ENCODE measurements around the gene PLXNA1. TPM values are rescaled to one million over a fixed set of nuclear protein-coding genes. Genes with fewer than 3 reads are reported as not detected.

The PLXNA1 gene
- total and polyA plus RNA-seq, 9 donors: 22.6 to 51.5 (median 40.6) TPM

DNA sequence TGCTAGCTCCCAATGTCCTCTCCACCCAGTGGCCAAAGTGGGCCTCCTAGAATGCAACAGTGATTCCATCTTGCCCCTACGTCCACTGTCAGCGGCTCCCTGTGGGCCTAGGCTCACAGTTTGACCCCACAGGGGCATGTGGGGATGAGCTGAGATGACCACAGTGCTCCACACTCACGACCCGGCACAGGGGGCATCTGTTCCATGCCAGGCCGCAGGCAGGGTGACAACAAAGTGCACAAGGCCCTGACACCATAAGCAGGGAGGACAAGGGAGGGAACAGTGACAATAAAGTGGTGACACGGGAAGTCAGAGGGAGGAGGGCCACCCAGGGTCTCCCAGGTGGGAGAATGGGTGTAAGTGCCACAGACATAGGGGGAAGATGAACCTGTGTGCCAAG lies 5.1 kb upstream of the PLXNA1 start:
- no peak for DNase-seq
- H3K27me3 ChIP-seq (ENCODE audit: control insufficient read depth, insufficient read depth, low read length): peaks cover 41% of the 10 kb centered on the region
- H3K4me1 ChIP-seq (ENCODE audit: control insufficient read depth, insufficient read depth, low read length): peaks cover 9% of the 10 kb centered on the region
- no peaks in the 10 kb centered on the region for H3K36me3 ChIP-seq (ENCODE audit: control insufficient read depth, insufficient read depth, low read length)
- peaks cover 12% of the 10 kb centered on the region for H3K9me3 ChIP-seq (replicated peaks; ENCODE audit: control insufficient read depth, low read depth, low read length)
- no peak overlapping the region for H3K4me3 ChIP-seq (ENCODE audit: low read length)
- WGBS (ENCODE audit: insufficient coverage): 85% methylated on average over 5 of the region's 6 CpGs
- no peak overlapping the region for H3K27ac ChIP-seq (ENCODE audit: low read length)

DNA sequence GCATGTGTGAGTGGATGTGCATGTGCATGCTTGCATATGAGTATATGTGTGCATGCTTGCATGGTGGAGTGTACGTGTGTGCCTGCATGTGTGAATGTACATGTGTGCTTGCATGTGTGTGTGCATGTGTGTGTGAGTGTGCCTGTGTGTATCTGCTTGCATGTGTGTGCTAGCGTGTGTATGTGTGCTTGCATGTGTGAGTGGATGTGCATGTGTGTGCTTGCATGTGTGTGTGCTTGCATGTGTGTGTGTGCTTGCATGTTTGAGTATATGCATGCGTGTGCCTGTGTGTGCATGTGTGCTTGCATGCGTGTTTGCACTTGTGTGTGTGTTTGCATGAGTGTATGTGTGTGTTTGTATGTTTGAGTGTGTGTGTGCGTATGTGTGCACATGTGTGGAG lies 4.6 kb upstream of the PLXNA1 start:
- H3K4me3 ChIP-seq (ENCODE audit: low read length): no peak overlapping the region
- H3K27me3 ChIP-seq (ENCODE audit: control insufficient read depth, insufficient read depth, low read length): peaks cover 41% of the 10 kb centered on the region
- H3K9me3 ChIP-seq (replicated peaks; ENCODE audit: control insufficient read depth, low read depth, low read length): peaks cover 12% of the 10 kb centered on the region
- H3K36me3 ChIP-seq (ENCODE audit: control insufficient read depth, insufficient read depth, low read length): no peaks in the 10 kb centered on the region
- 93% methylated on average over 5 of the region's 5 CpGs for WGBS (ENCODE audit: insufficient coverage)
- no peak overlapping the region for H3K27ac ChIP-seq (ENCODE audit: low read length)
- no peak for DNase-seq
- peaks cover 9% of the 10 kb centered on the region for H3K4me1 ChIP-seq (ENCODE audit: control insufficient read depth, insufficient read depth, low read length)

DNA sequence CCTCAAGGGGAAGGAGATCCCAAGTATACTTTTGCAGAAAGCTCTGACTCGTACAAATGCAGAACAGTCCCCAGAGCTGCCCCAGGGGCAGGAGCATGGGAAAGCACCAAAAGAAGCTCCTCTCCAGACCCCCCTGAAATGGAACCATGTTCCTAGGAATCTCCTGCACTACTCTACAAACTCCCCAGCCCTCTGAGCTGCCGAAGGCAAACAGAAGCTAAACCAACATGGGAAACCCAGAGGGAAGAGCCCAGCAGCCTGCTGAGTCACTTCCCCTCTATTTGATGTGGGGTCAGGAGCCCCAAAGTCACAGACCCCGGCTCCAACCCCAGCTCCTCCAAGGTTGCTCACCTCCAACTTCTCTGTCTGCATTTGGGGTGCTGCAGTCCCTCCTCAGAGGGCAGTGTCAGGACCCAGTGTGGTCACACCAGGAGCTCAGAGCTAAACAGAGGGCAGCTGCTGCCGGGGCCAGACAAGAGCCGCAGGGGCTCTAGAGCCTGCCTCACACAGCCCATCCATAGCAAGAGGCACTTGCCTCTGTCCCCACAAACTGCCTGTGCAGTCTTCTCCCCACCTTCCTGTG lies 3.8 kb upstream of the PLXNA1 start:
- Histone ChIP-seq H3K4me1 (ENCODE audit: control insufficient read depth, insufficient read depth, low read length) (peaks cover 11% of the 10 kb centered on the region), H3K27ac (ENCODE audit: low read length) (no peak overlapping the region), H3K36me3 (ENCODE audit: control insufficient read depth, insufficient read depth, low read length) (no peaks in the 10 kb centered on the region), H3K4me3 (ENCODE audit: low read length) (no peak overlapping the region), H3K9me3 (replicated peaks; ENCODE audit: control insufficient read depth, low read depth, low read length) (peaks cover 9% of the 10 kb centered on the region), H3K27me3 (ENCODE audit: control insufficient read depth, insufficient read depth, low read length) (peaks cover 46% of the 10 kb centered on the region)
- no peak for DNase-seq
- WGBS (ENCODE audit: insufficient coverage): 61% methylated on average over 3 of the region's 5 CpGs

DNA sequence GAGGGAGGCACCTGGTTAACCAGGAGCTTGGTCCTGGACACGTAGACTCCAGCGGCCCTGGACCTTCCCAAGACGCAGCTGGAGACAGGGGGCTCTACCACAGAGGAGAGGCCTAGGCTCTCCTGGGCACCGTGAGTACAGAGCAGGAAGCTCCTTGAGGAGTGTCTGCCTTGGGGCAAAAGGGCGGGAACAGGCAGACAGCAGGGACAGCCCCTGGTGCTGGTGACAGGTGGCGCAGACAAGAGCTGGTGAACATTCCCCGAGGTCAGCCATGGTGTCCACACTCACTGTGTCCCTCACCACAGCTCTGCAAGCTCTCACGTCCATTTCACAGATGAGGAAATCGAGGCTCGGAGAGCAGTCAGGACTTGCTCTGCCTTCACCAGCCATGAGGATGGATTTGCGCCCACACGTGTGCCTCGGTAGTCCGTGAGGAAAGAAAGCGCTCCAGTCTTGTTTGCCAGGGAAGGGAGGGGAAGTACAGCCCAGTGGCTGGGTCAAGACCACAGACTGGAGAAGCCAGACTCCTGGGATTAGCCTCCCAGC lies 2.6 kb upstream of the PLXNA1 start:
- DNase-seq: no peak
- H3K9me3 ChIP-seq (replicated peaks; ENCODE audit: control insufficient read depth, low read depth, low read length): no peaks in the 10 kb centered on the region
- 86% methylated on average over 15 of the region's 15 CpGs for WGBS (ENCODE audit: insufficient coverage)
- H3K36me3 ChIP-seq (ENCODE audit: control insufficient read depth, insufficient read depth, low read length): no peaks in the 10 kb centered on the region
- H3K27me3 ChIP-seq (ENCODE audit: control insufficient read depth, insufficient read depth, low read length): peaks cover 53% of the 10 kb centered on the region
- peaks cover 23% of the 10 kb centered on the region for H3K4me1 ChIP-seq (ENCODE audit: control insufficient read depth, insufficient read depth, low read length)
- H3K27ac ChIP-seq (ENCODE audit: low read length): no peak overlapping the region
- no peak overlapping the region for H3K4me3 ChIP-seq (ENCODE audit: low read length)

DNA sequence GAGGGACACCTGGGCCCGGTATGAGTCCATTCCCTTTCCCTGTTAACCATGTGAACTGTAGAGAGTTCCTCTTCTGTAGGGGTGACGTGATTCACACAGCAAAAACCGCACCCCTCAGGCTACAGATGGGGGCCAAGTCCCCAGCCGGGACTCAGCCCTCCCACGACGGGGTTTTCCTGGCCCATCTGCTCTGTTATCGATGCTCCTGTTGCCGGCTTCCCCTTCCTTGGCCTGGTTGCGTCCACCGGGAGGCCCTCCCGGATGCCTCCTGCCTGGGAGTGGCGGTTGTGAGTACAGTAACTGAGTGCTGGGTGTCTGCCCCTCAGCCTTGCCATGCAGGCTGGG lies 817 bp upstream of the PLXNA1 start:
- no peak for DNase-seq
- H3K27ac ChIP-seq (ENCODE audit: low read length): no peak overlapping the region
- peaks cover 53% of the 10 kb centered on the region for H3K27me3 ChIP-seq (ENCODE audit: control insufficient read depth, insufficient read depth, low read length)
- H3K9me3 ChIP-seq (replicated peaks; ENCODE audit: control insufficient read depth, low read depth, low read length): no peaks in the 10 kb centered on the region
- H3K36me3 ChIP-seq (ENCODE audit: control insufficient read depth, insufficient read depth, low read length): no peaks in the 10 kb centered on the region
- H3K4me1 ChIP-seq (ENCODE audit: control insufficient read depth, insufficient read depth, low read length): peaks cover 29% of the 10 kb centered on the region
- H3K4me3 ChIP-seq (ENCODE audit: low read length): peak overlapping the region; percentile 42
- WGBS (ENCODE audit: insufficient coverage): 4% methylated on average over 7 of the region's 12 CpGs

DNA sequence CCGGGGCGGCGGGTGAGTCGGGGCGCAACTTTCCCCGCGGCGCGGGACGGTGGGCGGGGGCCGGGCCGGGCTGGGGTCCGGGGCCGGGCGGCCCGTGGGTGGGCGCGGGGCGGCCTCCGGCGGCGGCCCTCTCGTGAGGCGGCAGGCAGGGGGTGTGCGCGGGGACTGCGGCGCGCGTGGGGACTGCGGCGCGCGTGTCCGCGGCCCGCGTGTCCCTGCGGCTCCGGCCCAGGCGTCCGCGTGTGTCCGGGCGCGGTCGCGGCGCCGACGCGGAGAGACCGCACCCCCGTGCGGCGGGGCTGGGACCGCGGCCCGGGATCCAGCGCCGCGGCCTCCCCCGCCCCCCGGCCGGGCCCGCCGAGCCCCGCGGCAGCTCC lies 349 bp downstream of the PLXNA1 start:
- Histone ChIP-seq H3K36me3 (ENCODE audit: control insufficient read depth, insufficient read depth, low read length) (no peaks in the 10 kb centered on the region), H3K27ac (ENCODE audit: low read length) (no peak overlapping the region), H3K27me3 (ENCODE audit: control insufficient read depth, insufficient read depth, low read length) (peaks cover 50% of the 10 kb centered on the region), H3K4me1 (ENCODE audit: control insufficient read depth, insufficient read depth, low read length) (peaks cover 29% of the 10 kb centered on the region), H3K9me3 (replicated peaks; ENCODE audit: control insufficient read depth, low read depth, low read length) (no peaks in the 10 kb centered on the region), H3K4me3 (ENCODE audit: low read length) (peak overlapping the region; percentile 67)
- no peak for DNase-seq
- under 1% methylated on average over 64 of the region's 70 CpGs for WGBS (ENCODE audit: insufficient coverage)

DNA sequence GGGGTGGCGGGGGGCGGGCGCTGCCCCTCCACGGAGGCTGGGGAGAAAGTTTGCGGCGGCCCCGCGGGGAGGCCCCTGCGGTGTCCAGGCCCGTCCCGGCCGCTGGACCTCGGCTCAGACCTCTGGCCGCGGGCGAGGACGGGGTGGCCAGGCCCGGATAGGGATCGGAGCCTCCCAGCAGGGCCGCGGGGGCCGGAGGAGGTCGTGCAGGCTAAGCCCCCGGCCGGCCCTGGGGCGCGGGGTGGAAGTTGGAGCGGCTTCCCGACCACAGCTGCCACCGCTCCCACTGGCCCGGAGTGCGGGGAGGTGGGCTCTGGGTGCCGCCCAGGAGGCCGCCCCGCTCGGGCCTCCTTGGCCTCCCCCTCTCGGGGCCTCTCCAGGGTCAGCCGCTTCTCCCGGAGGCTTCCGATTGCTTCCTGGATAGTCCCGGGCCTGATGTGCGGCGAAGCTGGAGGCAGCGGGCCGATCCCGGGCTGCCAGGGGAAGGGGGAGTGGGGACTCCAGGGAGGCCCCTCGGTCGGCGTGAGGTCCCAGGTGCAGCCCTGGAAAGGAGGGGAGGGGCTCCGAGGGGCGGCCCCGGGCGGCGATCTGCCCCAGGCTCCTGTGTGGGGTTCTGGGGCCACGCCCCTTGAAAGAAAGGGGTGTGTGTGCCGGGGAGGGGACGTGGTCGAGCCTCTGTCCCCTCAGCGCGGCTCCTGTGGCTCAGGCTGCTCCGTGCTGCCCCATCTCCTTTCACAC lies 907 bp downstream of the PLXNA1 start:
- Histone ChIP-seq H3K27ac (ENCODE audit: low read length) (no peak overlapping the region), H3K4me3 (ENCODE audit: low read length) (peak overlapping the region; percentile 67), H3K27me3 (ENCODE audit: control insufficient read depth, insufficient read depth, low read length) (peaks cover 48% of the 10 kb centered on the region), H3K36me3 (ENCODE audit: control insufficient read depth, insufficient read depth, low read length) (peaks cover 4% of the 10 kb centered on the region), H3K9me3 (replicated peaks; ENCODE audit: control insufficient read depth, low read depth, low read length) (no peaks in the 10 kb centered on the region), H3K4me1 (ENCODE audit: control insufficient read depth, insufficient read depth, low read length) (peaks cover 29% of the 10 kb centered on the region)
- peak; percentile 66 for DNase-seq
- under 1% methylated on average over 49 of the region's 61 CpGs for WGBS (ENCODE audit: insufficient coverage)

DNA sequence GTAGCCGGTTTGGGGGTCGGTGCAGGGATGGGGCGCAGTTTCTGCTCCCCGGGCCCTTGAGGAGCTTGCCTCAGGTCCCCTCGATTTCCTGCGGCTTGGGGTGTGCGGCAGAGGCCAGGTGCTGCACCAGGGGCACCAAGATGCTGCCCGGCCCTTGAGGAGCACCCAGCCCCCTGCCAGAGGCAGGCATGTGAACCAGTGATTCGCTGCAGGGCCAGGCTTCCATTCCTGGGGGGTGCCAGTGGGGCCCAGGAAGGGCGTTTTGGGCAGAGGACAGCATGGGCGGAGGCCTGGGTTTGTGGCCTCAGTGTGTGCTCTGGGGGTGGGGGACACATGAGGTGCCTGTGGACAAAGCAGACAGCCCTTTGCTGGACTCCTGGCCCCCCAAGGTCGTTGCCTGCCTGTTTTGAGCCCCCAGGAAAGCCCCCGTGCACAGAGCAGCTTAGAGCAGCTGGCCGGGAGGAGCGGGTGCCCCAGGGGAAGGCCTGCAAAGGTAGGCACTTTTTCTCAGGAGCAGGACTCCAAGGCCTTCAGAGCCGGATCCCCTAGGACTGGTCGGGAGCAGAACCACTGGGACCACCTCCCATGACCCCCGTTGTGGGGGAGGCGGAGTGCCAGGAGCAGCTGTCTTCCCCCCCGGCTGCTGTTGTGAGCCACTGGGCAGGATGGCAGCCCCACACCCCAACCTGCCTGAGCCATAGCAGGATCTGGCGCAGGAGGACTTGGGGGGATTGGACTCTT lies 1.6 kb downstream of the PLXNA1 start:
- 17% methylated on average over 16 of the region's 21 CpGs for WGBS (ENCODE audit: insufficient coverage)
- Histone ChIP-seq H3K36me3 (ENCODE audit: control insufficient read depth, insufficient read depth, low read length) (peaks cover 12% of the 10 kb centered on the region), H3K4me1 (ENCODE audit: control insufficient read depth, insufficient read depth, low read length) (peaks cover 29% of the 10 kb centered on the region), H3K9me3 (replicated peaks; ENCODE audit: control insufficient read depth, low read depth, low read length) (no peaks in the 10 kb centered on the region), H3K27me3 (ENCODE audit: control insufficient read depth, insufficient read depth, low read length) (peaks cover 42% of the 10 kb centered on the region), H3K4me3 (ENCODE audit: low read length) (peak overlapping the region; percentile 67), H3K27ac (ENCODE audit: low read length) (no peak overlapping the region)
- no peak for DNase-seq

DNA sequence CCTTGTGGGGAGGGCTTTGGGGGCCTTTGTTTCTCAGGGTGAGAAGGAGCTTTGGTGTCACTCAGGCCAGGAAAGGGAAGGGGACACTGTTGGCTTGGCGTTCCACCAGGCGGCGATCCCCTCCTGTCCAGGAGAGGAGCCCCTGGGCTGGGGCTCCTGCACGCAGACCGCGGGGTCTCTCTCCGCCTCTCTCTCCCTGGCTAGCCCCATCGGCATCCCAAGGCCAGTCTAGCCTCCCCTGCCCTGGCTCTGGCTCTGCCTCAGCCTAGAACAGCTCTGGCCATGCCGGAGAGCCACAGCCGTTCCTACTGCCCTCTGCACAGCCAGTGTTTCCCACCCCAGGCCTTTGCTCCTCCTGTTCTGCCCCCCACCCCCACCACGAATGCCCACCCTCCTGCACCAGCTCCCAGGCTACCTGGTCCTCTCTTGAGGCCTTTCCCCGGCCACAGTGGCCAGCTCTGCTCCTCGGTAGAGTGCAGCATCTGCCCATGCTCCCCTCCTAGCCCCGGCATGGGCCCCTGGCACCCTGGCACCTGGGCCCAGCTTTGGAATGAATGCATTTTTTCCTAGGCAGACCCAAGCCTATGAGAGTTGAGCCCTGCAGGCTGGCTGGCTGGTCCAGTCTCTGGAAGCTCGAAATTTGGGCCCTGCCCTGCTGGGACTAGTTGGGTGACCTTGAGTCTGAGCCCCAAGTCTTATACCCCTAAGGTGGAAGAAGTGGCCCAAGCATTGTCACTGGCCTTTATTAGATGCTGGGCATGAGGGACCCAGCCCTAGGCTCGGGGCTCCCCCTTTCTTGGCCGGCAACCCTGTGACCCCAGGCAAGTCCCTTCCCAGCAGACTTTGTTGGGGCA lies 2.4 kb downstream of the PLXNA1 start:
- Histone ChIP-seq H3K4me3 (ENCODE audit: low read length) (peak overlapping the region; percentile 67), H3K27ac (ENCODE audit: low read length) (no peak overlapping the region), H3K36me3 (ENCODE audit: control insufficient read depth, insufficient read depth, low read length) (peaks cover 20% of the 10 kb centered on the region), H3K4me1 (ENCODE audit: control insufficient read depth, insufficient read depth, low read length) (peaks cover 34% of the 10 kb centered on the region), H3K9me3 (replicated peaks; ENCODE audit: control insufficient read depth, low read depth, low read length) (no peaks in the 10 kb centered on the region), H3K27me3 (ENCODE audit: control insufficient read depth, insufficient read depth, low read length) (peaks cover 35% of the 10 kb centered on the region)
- 48% methylated on average over 15 of the region's 17 CpGs for WGBS (ENCODE audit: insufficient coverage)
- DNase-seq: no peak
